ENCODE measurements around the gene AQP7. TPM values are rescaled to one million over a fixed set of nuclear protein-coding genes. Genes with fewer than 3 reads are reported as not detected.
"Not testable (repeated sequence)": the region's sequence is repeated elsewhere in the genome, so short reads cannot be mapped to it uniquely, and the experiment has no call there.

Gene AQP7
- total and polyA plus RNA-seq, 4 donors, result 4.8 to 22.3 (median 14.5) TPM

DNA sequence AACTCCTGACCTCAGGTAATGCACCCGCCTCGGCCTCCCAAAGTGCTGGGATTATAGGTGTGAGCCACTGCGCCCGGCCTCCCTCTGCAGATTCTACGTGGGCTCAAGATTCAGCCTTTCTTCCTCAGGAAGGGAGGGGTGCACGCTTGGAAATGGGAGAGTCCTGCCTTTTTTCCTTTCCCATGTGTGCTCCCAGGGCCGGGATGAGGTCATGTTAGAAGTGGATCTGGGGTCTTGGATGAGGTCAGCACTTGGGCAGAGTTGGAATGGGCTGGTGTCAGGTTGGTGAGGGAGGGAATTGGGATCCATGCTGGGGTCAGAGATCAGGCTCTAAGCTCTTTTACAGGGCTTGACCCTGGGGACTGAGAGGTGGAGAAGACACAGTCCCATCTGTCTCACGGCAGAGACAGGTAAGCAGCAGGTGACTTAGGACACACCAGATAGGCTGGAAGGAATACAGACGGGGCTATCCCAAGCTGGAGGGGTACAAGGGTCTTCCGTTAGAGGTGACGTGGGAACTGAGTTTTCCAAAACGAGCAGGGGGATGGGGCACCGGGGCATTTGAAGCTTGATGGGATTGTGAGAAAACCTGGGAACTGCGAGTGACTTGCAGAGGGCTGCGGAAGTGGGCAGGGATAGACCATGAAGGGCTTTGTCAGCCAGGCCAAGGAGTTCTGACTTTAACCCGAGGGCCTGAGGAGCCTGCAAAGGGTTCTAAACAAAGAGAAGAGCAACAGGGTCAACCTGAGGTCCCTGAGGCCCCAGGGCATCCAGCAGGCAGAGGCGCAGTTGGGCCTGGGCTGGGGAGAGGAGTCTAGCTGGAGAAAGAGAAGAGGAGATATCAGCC, 1.8 kb upstream of the AQP7 start:
- Histone ChIP-seq H3K9ac (ENCODE audit: low read depth in 1 of 2, low read length in 2 of 2) (no peak overlapping the region), H3K9me3 (ENCODE audit: control insufficient read depth in 4 of 4, low read length in 3 of 4) (no peaks in the 10 kb centered on the region), H3K36me3 (ENCODE audit: control insufficient read depth in 4 of 4, insufficient read depth in 3 of 4, low read depth in 1 of 4, low read length in 3 of 4) (no peaks in the 10 kb centered on the region), H3K27me3 (ENCODE audit: control insufficient read depth in 4 of 4, insufficient read depth in 4 of 4, low read length in 3 of 4) (no peaks in the 10 kb centered on the region), H3K27ac (ENCODE audit: low read depth in 1 of 2, low read length in 2 of 2) (no peak overlapping the region), H3K4me1 (ENCODE audit: control insufficient read depth in 4 of 4, insufficient read depth in 4 of 4, low read length in 3 of 4) (peaks cover 0 to 13% (median 6%) of the 10 kb centered on the region in 4 donors), H3K4me3 (ENCODE audit: low read depth in 1 of 3, low read length in 3 of 3) (no peak overlapping the region)
- TF ChIP-seq JUND (IDR thresholded peaks at IDR 0.05) (no peak), FOXA1 (IDR thresholded peaks at IDR 0.05) (no peak), HNF4G (IDR thresholded peaks at IDR 0.05) (no peak), FOXA2 (IDR thresholded peaks at IDR 0.05) (no peak), RXRA (IDR thresholded peaks at IDR 0.05) (no peak)
- DNase-seq (ENCODE audit: low spot score), result no peak
- WGBS, result 84% methylated on average over 17 of the region's 17 CpGs

DNA sequence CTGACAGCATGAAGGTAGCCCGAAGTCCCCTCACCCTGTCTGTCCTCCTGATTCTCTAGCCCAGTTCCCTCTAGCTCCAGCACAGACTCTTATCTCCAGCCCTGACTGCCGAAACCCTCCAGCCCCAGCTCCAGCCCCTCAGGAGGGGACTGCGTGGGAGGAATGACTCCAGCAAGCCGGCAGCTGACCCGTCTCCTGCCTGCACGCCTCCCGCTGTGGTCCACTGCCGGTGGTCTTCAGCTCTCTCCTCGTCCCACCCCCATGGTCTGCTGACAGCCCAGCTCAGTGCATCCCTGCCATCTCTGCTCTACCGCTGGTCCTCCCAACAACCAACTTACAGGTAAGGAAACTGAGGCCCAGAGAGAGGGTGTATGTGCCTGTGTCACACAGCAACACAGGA, 559 bp downstream of the AQP7 start:
- peaks cover 0 to 13% (median 6%) of the 10 kb centered on the region in 4 donors for H3K4me1 ChIP-seq (ENCODE audit: control insufficient read depth in 4 of 4, insufficient read depth in 4 of 4, low read length in 3 of 4)
- not testable (repeated sequence) for H3K27me3 ChIP-seq (ENCODE audit: control insufficient read depth in 4 of 4, insufficient read depth in 4 of 4, low read length in 3 of 4); DNase-seq (ENCODE audit: low spot score); H3K36me3 ChIP-seq (ENCODE audit: control insufficient read depth in 4 of 4, insufficient read depth in 3 of 4, low read depth in 1 of 4, low read length in 3 of 4); H3K4me3 ChIP-seq (ENCODE audit: low read depth in 1 of 3, low read length in 3 of 3); H3K9ac ChIP-seq (ENCODE audit: low read depth in 1 of 2, low read length in 2 of 2); H3K9me3 ChIP-seq (ENCODE audit: control insufficient read depth in 4 of 4, low read length in 3 of 4); H3K27ac ChIP-seq (ENCODE audit: low read depth in 1 of 2, low read length in 2 of 2)
- 91% methylated on average over 9 of the region's 10 CpGs for WGBS

DNA sequence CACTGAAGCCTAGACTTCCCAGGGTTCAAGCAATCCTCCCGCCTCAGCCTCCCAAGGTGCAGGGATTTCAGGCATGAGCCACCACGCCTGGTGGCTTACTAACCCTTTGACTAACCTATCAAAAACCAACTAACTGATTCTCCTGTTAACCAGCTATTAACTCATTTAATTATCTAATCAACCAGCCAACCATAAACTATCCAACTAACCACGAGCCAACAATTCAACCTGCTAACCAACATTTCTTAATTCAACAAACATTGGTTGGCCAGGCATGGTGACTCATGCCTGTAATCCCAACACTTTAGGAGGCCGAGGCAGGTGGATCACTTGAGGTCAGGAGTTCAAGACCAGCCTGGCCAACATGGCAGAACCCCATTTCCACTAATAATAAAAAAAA, 3.3 kb downstream of the AQP7 start:
- peaks cover 0 to 18% (median 9%) of the 10 kb centered on the region in 4 donors for H3K4me1 ChIP-seq (ENCODE audit: control insufficient read depth in 4 of 4, insufficient read depth in 4 of 4, low read length in 3 of 4)
- H3K27me3 ChIP-seq (ENCODE audit: control insufficient read depth in 4 of 4, insufficient read depth in 4 of 4, low read length in 3 of 4); H3K9ac ChIP-seq (ENCODE audit: low read depth in 1 of 2, low read length in 2 of 2); H3K27ac ChIP-seq (ENCODE audit: low read depth in 1 of 2, low read length in 2 of 2); H3K36me3 ChIP-seq (ENCODE audit: control insufficient read depth in 4 of 4, insufficient read depth in 3 of 4, low read depth in 1 of 4, low read length in 3 of 4); DNase-seq (ENCODE audit: low spot score); H3K4me3 ChIP-seq (ENCODE audit: low read depth in 1 of 3, low read length in 3 of 3); H3K9me3 ChIP-seq (ENCODE audit: control insufficient read depth in 4 of 4, low read length in 3 of 4): not testable (repeated sequence)
- 82% methylated on average over 4 of the region's 4 CpGs for WGBS

DNA sequence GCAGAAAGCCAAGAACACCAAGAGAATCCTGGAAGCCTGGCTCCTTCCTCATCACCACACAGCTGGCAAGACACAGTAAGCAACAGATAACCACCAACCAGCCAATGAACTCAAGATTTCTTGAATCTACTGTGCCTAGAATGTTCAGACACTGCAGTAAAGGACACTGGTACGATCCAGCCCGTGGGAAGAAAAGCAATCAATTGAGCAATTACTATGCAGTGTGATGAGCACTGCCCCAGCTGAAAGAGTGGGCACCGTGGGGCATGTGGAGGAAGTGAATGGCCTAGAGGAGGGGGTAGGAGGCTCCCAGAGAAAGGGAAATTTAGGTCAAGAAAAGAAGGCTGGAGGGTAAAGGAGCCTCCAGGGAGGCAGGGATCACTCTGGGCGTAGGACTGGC, 4.6 kb downstream of the AQP7 start:
- not testable (repeated sequence) for H3K9ac ChIP-seq (ENCODE audit: low read depth in 1 of 2, low read length in 2 of 2); H3K36me3 ChIP-seq (ENCODE audit: control insufficient read depth in 4 of 4, insufficient read depth in 3 of 4, low read depth in 1 of 4, low read length in 3 of 4); H3K9me3 ChIP-seq (ENCODE audit: control insufficient read depth in 4 of 4, low read length in 3 of 4); DNase-seq (ENCODE audit: low spot score); H3K27ac ChIP-seq (ENCODE audit: low read depth in 1 of 2, low read length in 2 of 2); H3K27me3 ChIP-seq (ENCODE audit: control insufficient read depth in 4 of 4, insufficient read depth in 4 of 4, low read length in 3 of 4); H3K4me3 ChIP-seq (ENCODE audit: low read depth in 1 of 3, low read length in 3 of 3)
- peaks cover 2 to 25% (median 9%) of the 10 kb centered on the region in 4 donors for H3K4me1 ChIP-seq (ENCODE audit: control insufficient read depth in 4 of 4, insufficient read depth in 4 of 4, low read length in 3 of 4)
- WGBS, result 51% methylated on average over 3 of the region's 4 CpGs

DNA sequence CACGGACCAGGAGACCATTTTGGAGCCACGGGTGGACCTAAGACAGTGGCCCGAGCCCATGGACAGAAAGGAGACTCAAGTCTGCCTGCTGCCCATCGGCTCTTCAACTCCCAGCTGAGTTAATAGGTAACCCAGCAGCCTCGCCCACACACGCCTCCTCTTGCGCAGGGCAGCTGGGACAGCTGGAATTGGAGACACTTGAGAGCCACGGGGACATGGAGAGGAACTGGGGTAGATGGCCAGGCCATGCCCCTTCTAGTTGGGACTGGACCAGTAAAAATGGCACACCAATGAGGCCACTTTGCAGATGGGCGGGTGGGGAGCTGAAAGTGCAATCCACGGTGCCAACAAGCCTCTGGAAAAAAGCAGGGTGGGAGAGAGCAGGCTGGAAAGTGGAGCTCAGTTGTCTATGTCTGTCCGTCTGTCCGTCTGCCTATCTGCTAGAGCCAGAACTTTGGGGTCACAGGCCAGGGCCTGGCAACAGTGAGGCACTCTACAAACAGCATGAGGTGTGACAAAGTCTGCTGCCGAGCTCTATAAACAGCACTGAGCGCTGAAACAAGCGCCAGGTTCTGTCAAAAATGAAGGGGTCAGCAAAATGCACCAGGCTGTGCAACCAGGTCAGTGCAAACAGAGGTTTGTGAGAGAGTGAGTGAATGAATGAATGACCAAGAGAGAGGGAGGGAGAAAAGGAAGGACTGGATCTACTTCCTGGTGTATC, 7.0 kb downstream of the AQP7 start:
- peak overlapping the region in 2 of 3 donors; percentile 48 to 60 for H3K4me3 ChIP-seq (ENCODE audit: low read depth in 1 of 3, low read length in 3 of 3)
- H3K36me3 ChIP-seq (ENCODE audit: control insufficient read depth in 4 of 4, insufficient read depth in 3 of 4, low read depth in 1 of 4, low read length in 3 of 4); H3K9me3 ChIP-seq (ENCODE audit: control insufficient read depth in 4 of 4, low read length in 3 of 4); H3K27me3 ChIP-seq (ENCODE audit: control insufficient read depth in 4 of 4, insufficient read depth in 4 of 4, low read length in 3 of 4): not testable (repeated sequence)
- H3K9ac ChIP-seq (ENCODE audit: low read depth in 1 of 2, low read length in 2 of 2), result peak overlapping the region in 1 of 2 donors; percentile 26
- TF ChIP-seq HNF4A (conservative IDR thresholded peaks at IDR 0.05), result peak; percentile 39 to 62
- peak; percentile 76 for TF ChIP-seq YY1 (IDR thresholded peaks at IDR 0.05)
- TF ChIP-seq RXRA (IDR thresholded peaks at IDR 0.05), result peak; percentile 47 to 77
- TF ChIP-seq EGR1 (IDR thresholded peaks at IDR 0.05; ENCODE audit: low read depth in 2 of 2), result peak; percentile 87 to 93
- TF ChIP-seq, protein P1, sequence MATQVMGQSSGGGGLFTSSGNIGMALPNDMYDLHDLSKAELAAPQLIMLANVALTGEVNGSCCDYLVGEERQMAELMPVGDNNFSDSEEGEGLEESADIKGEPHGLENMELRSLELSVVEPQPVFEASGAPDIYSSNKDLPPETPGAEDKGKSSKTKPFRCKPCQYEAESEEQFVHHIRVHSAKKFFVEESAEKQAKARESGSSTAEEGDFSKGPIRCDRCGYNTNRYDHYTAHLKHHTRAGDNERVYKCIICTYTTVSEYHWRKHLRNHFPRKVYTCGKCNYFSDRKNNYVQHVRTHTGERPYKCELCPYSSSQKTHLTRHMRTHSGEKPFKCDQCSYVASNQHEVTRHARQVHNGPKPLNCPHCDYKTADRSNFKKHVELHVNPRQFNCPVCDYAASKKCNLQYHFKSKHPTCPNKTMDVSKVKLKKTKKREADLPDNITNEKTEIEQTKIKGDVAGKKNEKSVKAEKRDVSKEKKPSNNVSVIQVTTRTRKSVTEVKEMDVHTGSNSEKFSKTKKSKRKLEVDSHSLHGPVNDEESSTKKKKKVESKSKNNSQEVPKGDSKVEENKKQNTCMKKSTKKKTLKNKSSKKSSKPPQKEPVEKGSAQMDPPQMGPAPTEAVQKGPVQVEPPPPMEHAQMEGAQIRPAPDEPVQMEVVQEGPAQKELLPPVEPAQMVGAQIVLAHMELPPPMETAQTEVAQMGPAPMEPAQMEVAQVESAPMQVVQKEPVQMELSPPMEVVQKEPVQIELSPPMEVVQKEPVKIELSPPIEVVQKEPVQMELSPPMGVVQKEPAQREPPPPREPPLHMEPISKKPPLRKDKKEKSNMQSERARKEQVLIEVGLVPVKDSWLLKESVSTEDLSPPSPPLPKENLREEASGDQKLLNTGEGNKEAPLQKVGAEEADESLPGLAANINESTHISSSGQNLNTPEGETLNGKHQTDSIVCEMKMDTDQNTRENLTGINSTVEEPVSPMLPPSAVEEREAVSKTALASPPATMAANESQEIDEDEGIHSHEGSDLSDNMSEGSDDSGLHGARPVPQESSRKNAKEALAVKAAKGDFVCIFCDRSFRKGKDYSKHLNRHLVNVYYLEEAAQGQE (IDR thresholded peaks at IDR 0.05), result peak; percentile 22
- peak; percentile 70 for TF ChIP-seq SP1 (IDR thresholded peaks at IDR 0.05)
- peak; percentile 84 for TF ChIP-seq TAF1 (conservative IDR thresholded peaks at IDR 0.05)
- TF ChIP-seq, protein P2, sequence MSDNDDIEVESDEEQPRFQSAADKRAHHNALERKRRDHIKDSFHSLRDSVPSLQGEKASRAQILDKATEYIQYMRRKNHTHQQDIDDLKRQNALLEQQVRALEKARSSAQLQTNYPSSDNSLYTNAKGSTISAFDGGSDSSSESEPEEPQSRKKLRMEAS (IDR thresholded peaks at IDR 0.05), result peak; percentile 40
- peak; percentile 55 for DNase-seq (ENCODE audit: low spot score)
- H3K27ac ChIP-seq (ENCODE audit: low read depth in 1 of 2, low read length in 2 of 2), result peak overlapping the region; percentile 87 to 88
- WGBS, result 33% methylated on average over 15 of the region's 15 CpGs
- H3K4me1 ChIP-seq (ENCODE audit: control insufficient read depth in 4 of 4, insufficient read depth in 4 of 4, low read length in 3 of 4), result peaks cover 5 to 30% (median 15%) of the 10 kb centered on the region in 4 donors

Measured in liver (tissue), 9 donors.